Measurements from ENCODE around the gene SGSM1. TPM values are rescaled to one million over a fixed set of nuclear protein-coding genes. Genes with fewer than 3 reads are reported as not detected.

Gene SGSM1
- total RNA-seq, 1 experiment from 2014 or later = 4.3 TPM

DNA sequence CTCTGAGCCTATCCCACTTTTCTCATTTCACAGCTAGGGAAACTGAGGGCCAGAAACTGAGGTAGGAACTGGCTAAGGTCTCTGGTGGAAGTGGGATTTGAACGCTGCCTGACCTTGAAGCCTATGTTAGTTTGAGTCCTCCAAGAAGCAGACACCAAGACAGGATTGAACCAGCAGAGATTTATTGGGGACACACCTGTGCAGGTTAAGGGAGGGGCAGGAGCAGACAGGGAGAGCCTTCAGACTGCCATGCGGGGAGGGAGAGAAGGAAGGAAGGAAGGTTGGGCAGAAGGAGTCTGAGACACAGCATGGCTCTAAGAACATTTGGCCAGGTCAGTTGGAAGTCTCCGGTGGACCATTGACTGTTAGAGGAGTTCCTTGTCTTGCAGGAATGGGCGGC, 59.5 kb downstream of the SGSM1 start:
- H3K79me2 ChIP-seq (ENCODE audit: insufficient read depth, low read length) = no peaks in the 10 kb centered on the region
- no CpG with 5 or more reads among the region's 4 CpGs for WGBS (ENCODE audit: extremely low coverage, insufficient read length, low lambda C conversion rate)
- H3K4me2 ChIP-seq (ENCODE audit: insufficient read depth, insufficient read length, low read length) = no peak overlapping the region
- H2BK20ac ChIP-seq (ENCODE audit: low read depth, low read length, poor library complexity, severe bottlenecking) = no peak overlapping the region
- no peaks in the 10 kb centered on the region for H3K4me1 ChIP-seq (ENCODE audit: insufficient read depth, low read length)
- no peak for DNase-seq
- H2AFZ ChIP-seq (ENCODE audit: low read length) = no peak overlapping the region
- H3K27me3 ChIP-seq (ENCODE audit: insufficient read depth, low read length) = no peaks in the 10 kb centered on the region
- no peak overlapping the region for H2BK12ac ChIP-seq (ENCODE audit: insufficient read length, low read depth, low read length)
- H3K14ac ChIP-seq (ENCODE audit: insufficient read depth, low read length) = no peak overlapping the region
- H3K27me3 Mint-ChIP-seq (ENCODE audit: low read depth) = peaks cover 2% of the 10 kb centered on the region; the same call in 1 of the 2 replicates
- H3K79me1 ChIP-seq (ENCODE audit: insufficient read depth, low read depth, low read length, poor library complexity, severe bottlenecking) = no peaks in the 10 kb centered on the region
- no peak overlapping the region for H2BK5ac ChIP-seq (ENCODE audit: insufficient read length, low read length)
- TF ChIP-seq, protein P1, sequence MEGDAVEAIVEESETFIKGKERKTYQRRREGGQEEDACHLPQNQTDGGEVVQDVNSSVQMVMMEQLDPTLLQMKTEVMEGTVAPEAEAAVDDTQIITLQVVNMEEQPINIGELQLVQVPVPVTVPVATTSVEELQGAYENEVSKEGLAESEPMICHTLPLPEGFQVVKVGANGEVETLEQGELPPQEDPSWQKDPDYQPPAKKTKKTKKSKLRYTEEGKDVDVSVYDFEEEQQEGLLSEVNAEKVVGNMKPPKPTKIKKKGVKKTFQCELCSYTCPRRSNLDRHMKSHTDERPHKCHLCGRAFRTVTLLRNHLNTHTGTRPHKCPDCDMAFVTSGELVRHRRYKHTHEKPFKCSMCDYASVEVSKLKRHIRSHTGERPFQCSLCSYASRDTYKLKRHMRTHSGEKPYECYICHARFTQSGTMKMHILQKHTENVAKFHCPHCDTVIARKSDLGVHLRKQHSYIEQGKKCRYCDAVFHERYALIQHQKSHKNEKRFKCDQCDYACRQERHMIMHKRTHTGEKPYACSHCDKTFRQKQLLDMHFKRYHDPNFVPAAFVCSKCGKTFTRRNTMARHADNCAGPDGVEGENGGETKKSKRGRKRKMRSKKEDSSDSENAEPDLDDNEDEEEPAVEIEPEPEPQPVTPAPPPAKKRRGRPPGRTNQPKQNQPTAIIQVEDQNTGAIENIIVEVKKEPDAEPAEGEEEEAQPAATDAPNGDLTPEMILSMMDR (conservative IDR thresholded peaks at IDR 0.05) = no peak
- H4K91ac ChIP-seq (ENCODE audit: insufficient read length, low read depth, low read length) = no peak overlapping the region
- no peaks in the 10 kb centered on the region for H3K9me3 ChIP-seq (ENCODE audit: control insufficient read depth, low read depth, low read length)
- H3K27ac Mint-ChIP-seq = no peak overlapping the region
- H4K5ac ChIP-seq (ENCODE audit: insufficient read length, low read depth, low read length) = no peak overlapping the region
- H3K56ac ChIP-seq (ENCODE audit: insufficient read length, low read depth, low read length) = no peak overlapping the region
- no peak overlapping the region for H3K9ac ChIP-seq (ENCODE audit: extremely low read depth, insufficient read length, low read length)
- no peaks in the 10 kb centered on the region for H4K20me1 ChIP-seq (ENCODE audit: control insufficient read depth, insufficient read depth, insufficient read length)
- H2AK5ac ChIP-seq (ENCODE audit: insufficient read length, low read length) = no peak overlapping the region
- no peak overlapping the region for H2BK15ac ChIP-seq (ENCODE audit: low read depth, low read length)
- H3K36me3 Mint-ChIP-seq (ENCODE audit: insufficient read depth in 1 of 3, low read depth in 3 of 3) = no peaks in the 10 kb centered on the region
- no peak overlapping the region for H2BK120ac ChIP-seq (ENCODE audit: low read depth, low read length, poor library complexity, severe bottlenecking)
- no peak overlapping the region for H3K4ac ChIP-seq (ENCODE audit: low read depth, low read length)
- H3K4me3 Mint-ChIP-seq = no peak overlapping the region
- no peak overlapping the region for H4K8ac ChIP-seq (replicated peaks; ENCODE audit: insufficient read length, low read depth, low read length)
- H3T11ph ChIP-seq (ENCODE audit: low read length) = no peak overlapping the region
- no peak overlapping the region for H3K23ac ChIP-seq (ENCODE audit: insufficient read length, low read depth, low read length)
- no peaks in the 10 kb centered on the region for H3K23me2 ChIP-seq (ENCODE audit: insufficient read length, low read depth, low read length, poor library complexity, severe bottlenecking)
- no peak overlapping the region for H3K27ac ChIP-seq (ENCODE audit: insufficient read length, low read depth, low read length)
- H3K18ac ChIP-seq (ENCODE audit: insufficient read length, low read depth, low read length) = no peak overlapping the region
- 0 out of 5 replicates have a peak, but pooled peaks cover 0 to 2% of the 10 kb centered on the region in 2 experiments for H3K9me3 Mint-ChIP-seq
- no peaks in the 10 kb centered on the region for H3K4me1 Mint-ChIP-seq
